ENCODE results near the gene LRP6.
"Not testable (repeated sequence)": the region's sequence is repeated elsewhere in the genome, so short reads cannot be mapped to it uniquely, and the experiment has no call there.

The LRP6 gene

GRCh38 chr12:12181511-12181910 lies 85.3 kb downstream of the LRP6 start:
- no peak for DNase-seq (ENCODE audit: low read depth in 2 of 2, low spot score in 1 of 2)

- no peak for DNase-seq (ENCODE audit: low read depth in 2 of 2, low spot score in 1 of 2)
Measured at GRCh38 chr12:12180575-12180974, 86.3 kb downstream of the LRP6 start.

- no peak for DNase-seq (ENCODE audit: low read depth in 2 of 2, low spot score in 1 of 2)
Measured at GRCh38 chr12:12180136-12180535, 86.7 kb downstream of the LRP6 start.

- no peak for DNase-seq (ENCODE audit: low read depth in 2 of 2, low spot score in 1 of 2)
Measured at GRCh38 chr12:12178559-12178958, 88.3 kb downstream of the LRP6 start.

- DNase-seq (ENCODE audit: low read depth in 2 of 2, low spot score in 1 of 2), result no peak
Measured at GRCh38 chr12:12176402-12176801, 90.4 kb downstream of the LRP6 start.

- DNase-seq (ENCODE audit: low read depth in 2 of 2, low spot score in 1 of 2), result no peak
Measured at GRCh38 chr12:12171991-12172511, 94.8 kb downstream of the LRP6 start.

GRCh38 chr12:12167847-12168246 lies 99.0 kb downstream of the LRP6 start:
- DNase-seq (ENCODE audit: low read depth in 2 of 2, low spot score in 1 of 2), result no peak

GRCh38 chr12:12166751-12167150 lies 100.1 kb downstream of the LRP6 start:
- no peak for DNase-seq (ENCODE audit: low read depth in 2 of 2, low spot score in 1 of 2)

GRCh38 chr12:12159988-12160387 lies 106.9 kb downstream of the LRP6 start:
- no peak for DNase-seq (ENCODE audit: low read depth in 2 of 2, low spot score in 1 of 2)

GRCh38 chr12:12158858-12159257 lies 108.0 kb downstream of the LRP6 start:
- no peak for DNase-seq (ENCODE audit: low read depth in 2 of 2, low spot score in 1 of 2)

- DNase-seq (ENCODE audit: low read depth in 2 of 2, low spot score in 1 of 2), result no peak
Measured at GRCh38 chr12:12157424-12157823, 109.4 kb downstream of the LRP6 start.

GRCh38 chr12:12156828-12157227 lies 110.0 kb downstream of the LRP6 start:
- no peak for DNase-seq (ENCODE audit: low read depth in 2 of 2, low spot score in 1 of 2)

GRCh38 chr12:12156116-12156515 lies 110.7 kb downstream of the LRP6 start:
- DNase-seq (ENCODE audit: low read depth in 2 of 2, low spot score in 1 of 2), result no peak

- DNase-seq (ENCODE audit: low read depth in 2 of 2, low spot score in 1 of 2), result no peak
Measured at GRCh38 chr12:12153596-12153995, 113.2 kb downstream of the LRP6 start.

GRCh38 chr12:12147111-12147510 lies 119.7 kb downstream of the LRP6 start:
- no peak for DNase-seq (ENCODE audit: low read depth in 2 of 2, low spot score in 1 of 2)

GRCh38 chr12:12144531-12144930 lies 122.3 kb downstream of the LRP6 start:
- not testable (repeated sequence) for DNase-seq (ENCODE audit: low read depth in 2 of 2, low spot score in 1 of 2)

- no peak for DNase-seq (ENCODE audit: low read depth in 2 of 2, low spot score in 1 of 2)
Measured at GRCh38 chr12:12141000-12141399, 125.8 kb downstream of the LRP6 start.

GRCh38 chr12:12138203-12139154 lies 128.4 kb downstream of the LRP6 start:
- DNase-seq (ENCODE audit: low read depth in 2 of 2, low spot score in 1 of 2), result no peak

GRCh38 chr12:12133785-12134184 lies 133.1 kb downstream of the LRP6 start:
- DNase-seq (ENCODE audit: low read depth in 2 of 2, low spot score in 1 of 2), result no peak

- DNase-seq (ENCODE audit: low read depth in 2 of 2, low spot score in 1 of 2), result no peak
Measured at GRCh38 chr12:12133259-12133658, 133.6 kb downstream of the LRP6 start.

GRCh38 chr12:12128670-12129069 lies 138.2 kb downstream of the LRP6 start:
- no peak for DNase-seq (ENCODE audit: low read depth in 2 of 2, low spot score in 1 of 2)

GRCh38 chr12:12127304-12127703 lies 139.5 kb downstream of the LRP6 start:
- no peak for DNase-seq (ENCODE audit: low read depth in 2 of 2, low spot score in 1 of 2)

- no peak for DNase-seq (ENCODE audit: low read depth in 2 of 2, low spot score in 1 of 2)
Measured at GRCh38 chr12:12126551-12126950, 140.3 kb downstream of the LRP6 start.

Measured in stimulated activated CD8-positive, alpha-beta memory T cell treated with anti-CD3 and anti-CD28 coated beads, Interleukin-4, amount 100 ng/mL, for 4 hours (primary cell).